Trophoblast cell (in vitro differentiated cells and primary cell): Measurements from ENCODE around the gene LRRFIP1.

Source experiments
- DNase-seq, 2 donors: peaks; one replicate each; pipeline ENCODE4 v3.0.0-alpha.2; 2016
- H2AFZ ChIP-seq: 2 replicates; pipeline ENCODE4 v1.6.1; 2013; ENCODE audit warnings: low read length, moderate library complexity, mild to moderate bottlenecking; ENCODE audit not compliant: insufficient read depth, poor library complexity
- H2AK5ac ChIP-seq: 2 replicates; pipeline ENCODE4 v1.6.1; 2013; ENCODE audit warnings: mild to moderate bottlenecking, low read length
- H2BK120ac ChIP-seq: 2 replicates; pipeline ENCODE4 v1.6.1; 2013; ENCODE audit warnings: low read length, mild to moderate bottlenecking, moderate library complexity; ENCODE audit not compliant: insufficient read depth, poor library complexity
- H2BK12ac ChIP-seq: 2 replicates; pipeline ENCODE4 v1.6.1; 2013; ENCODE audit warnings: mild to moderate bottlenecking, low read length, moderate library complexity
- H2BK5ac ChIP-seq: 2 replicates; pipeline ENCODE4 v1.6.1; 2013; ENCODE audit warnings: low read length, low read depth, moderate library complexity, mild to moderate bottlenecking; ENCODE audit not compliant: poor library complexity
- H3K14ac ChIP-seq: 2 replicates; pipeline ENCODE4 v1.6.1; 2013; ENCODE audit warnings: mild to moderate bottlenecking, low read length
- H3K18ac ChIP-seq: 2 replicates; pipeline ENCODE4 v1.6.1; 2013; ENCODE audit warnings: mild to moderate bottlenecking, low read length
- H3K23ac ChIP-seq: 2 replicates; pipeline ENCODE4 v1.6.1; 2013; ENCODE audit warnings: low read length
- H3K27ac ChIP-seq: 2 replicates; pipeline ENCODE4 v1.5.1; 2013; ENCODE audit warnings: low read depth, mild to moderate bottlenecking, inconsistent platforms, low read length, moderate library complexity
- H3K27me3 ChIP-seq: 2 replicates; pipeline ENCODE4 v1.6.1; 2013; ENCODE audit warnings: inconsistent platforms, mild to moderate bottlenecking, low read length, moderate library complexity; ENCODE audit not compliant: insufficient read depth
- H3K36me3 ChIP-seq, 2 experiments: 1 replicate in 1 of 2; 2 replicates in 1 of 2; pipeline ENCODE4 v1.6.1; 2013; ENCODE audit warnings: low read length in 2 of 2, mild to moderate bottlenecking in 2 of 2, moderate library complexity in 1 of 2; ENCODE audit not compliant: insufficient read depth in 2 of 2, control insufficient read depth in 1 of 2
- H3K4ac ChIP-seq: 2 replicates; pipeline ENCODE4 v1.6.1; 2013; ENCODE audit warnings: low read depth, mild to moderate bottlenecking, low read length, moderate library complexity
- H3K4me1 ChIP-seq, 2 experiments: 1 replicate in 1 of 2; 2 replicates in 1 of 2; pipeline ENCODE4 v1.6.1; 2013; ENCODE audit warnings: low read length in 2 of 2, mild to moderate bottlenecking in 2 of 2, moderate library complexity in 1 of 2; ENCODE audit not compliant: insufficient read depth in 2 of 2, control insufficient read depth in 1 of 2
- H3K4me2 ChIP-seq: 2 replicates; pipeline ENCODE4 v1.6.1; 2013; ENCODE audit warnings: inconsistent platforms, mild to moderate bottlenecking, low read length, moderate library complexity
- H3K4me3 ChIP-seq: 2 replicates; pipeline ENCODE4 v1.5.1; 2013; ENCODE audit warnings: mild to moderate bottlenecking, low read depth, low read length, inconsistent platforms
- H3K79me1 ChIP-seq: one replicate; pipeline ENCODE4 v1.6.1; 2013; ENCODE audit warnings: low read length
- H3K79me2 ChIP-seq: 2 replicates; pipeline ENCODE4 v1.6.1; 2013; ENCODE audit warnings: low read length, mild to moderate bottlenecking; ENCODE audit not compliant: control insufficient read depth, insufficient read depth, poor library complexity
- H3K9ac ChIP-seq: 2 replicates; pipeline ENCODE4 v1.6.1; 2013; ENCODE audit warnings: mild to moderate bottlenecking, low read length
- H3K9me3 ChIP-seq: 2 replicates; pipeline ENCODE4 v1.6.1; 2013; ENCODE audit warnings: low read depth, mild to moderate bottlenecking, control low read depth, inconsistent platforms, low read length; ENCODE audit not compliant: insufficient read depth
- H4K12ac ChIP-seq: 2 replicates; pipeline ENCODE4 v1.6.1; 2013; ENCODE audit warnings: low read depth, mild to moderate bottlenecking, low read length, moderate library complexity
- H4K8ac ChIP-seq: 2 replicates; pipeline ENCODE4 v1.6.1; 2013; ENCODE audit warnings: low read depth, mild to moderate bottlenecking, low read length, moderate library complexity
- H4K91ac ChIP-seq: one replicate; pipeline ENCODE4 v1.6.1; 2013; ENCODE audit warnings: low read depth, mild to moderate bottlenecking, low read length, moderate library complexity
- WGBS: extraction: QIAGEN DNeasy Blood & Tissue Kit; methylation state at CpG from one replicate; pipeline ENCODE4 v1.1.7; 2013; ENCODE audit warnings: missing lambda C conversion rate; ENCODE audit not compliant: insufficient read length, insufficient coverage; ENCODE audit errors: extremely low coverage; 5-methylcytosine and 5-hydroxymethylcytosine counted together

Gene LRRFIP1

DNA sequence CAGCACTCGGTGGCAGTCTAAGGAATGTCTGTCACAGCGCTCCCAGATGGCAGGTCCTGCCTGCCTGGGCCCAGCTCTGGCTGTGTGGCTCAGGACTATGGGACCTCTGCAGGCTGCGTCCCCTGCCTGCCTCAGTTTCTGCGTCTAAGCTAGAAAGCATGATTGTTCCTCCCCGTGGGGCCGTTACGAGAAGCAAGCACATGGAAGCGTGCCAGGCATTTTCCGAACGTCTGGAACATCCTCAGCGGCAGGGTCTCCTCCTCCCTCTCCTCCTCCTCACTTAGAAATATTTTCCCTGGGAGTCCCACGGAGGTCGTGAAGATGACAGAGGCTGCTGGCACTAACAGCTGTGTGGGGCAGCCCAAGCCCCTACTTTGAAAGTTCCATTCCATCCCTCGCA, 43.3 kb downstream of the LRRFIP1 start:
- WGBS, result no CpG with 5 or more reads among the region's 14 CpGs
- no peaks in the 10 kb centered on the region for H3K79me2 ChIP-seq

DNA sequence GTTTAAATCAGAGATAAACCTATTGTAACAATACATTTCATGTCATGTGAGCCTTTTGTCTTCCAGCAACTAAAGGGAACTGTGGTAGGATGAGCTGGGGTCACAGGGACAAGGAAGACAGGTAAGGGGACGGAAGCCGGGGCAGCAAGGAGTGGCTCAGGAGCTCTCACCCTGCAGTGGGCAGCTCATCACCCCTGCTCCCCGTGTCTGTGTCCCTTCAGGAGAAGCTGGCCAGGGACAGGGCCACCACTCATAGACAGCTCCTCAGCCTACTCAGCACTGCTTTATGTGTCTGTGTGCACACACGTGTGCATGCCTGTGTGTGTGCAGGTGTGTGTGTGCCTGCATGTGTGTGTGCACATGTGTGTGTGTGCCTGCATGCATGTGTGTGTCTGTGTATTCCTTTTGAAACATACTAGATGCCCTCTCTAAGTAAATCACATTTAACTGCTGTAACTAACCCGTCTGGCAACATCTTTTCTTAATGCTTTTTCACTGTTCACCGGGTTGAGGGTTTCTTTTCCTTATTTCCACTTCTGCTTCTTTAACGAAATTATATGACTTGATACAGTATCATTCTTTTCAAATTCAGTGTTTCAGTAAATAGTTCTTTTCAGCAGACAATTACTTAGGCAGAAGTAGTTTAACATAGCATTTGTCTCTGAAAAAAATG, 44.2 kb downstream of the LRRFIP1 start:
- Histone ChIP-seq H3K4me1 (peaks cover 4 to 6% of the 10 kb centered on the region in 2 experiments), H3K4ac (no peak overlapping the region), H3K18ac (no peak overlapping the region), H3K4me3 (no peak overlapping the region), H3K27me3 (no peaks in the 10 kb centered on the region), H4K8ac (no peak overlapping the region), H2BK12ac (no peak overlapping the region), H3K14ac (no peak overlapping the region), H3K36me3 (peaks cover 2 to 3% of the 10 kb centered on the region in 2 experiments), H3K9ac (no peak overlapping the region), H3K79me2 (no peaks in the 10 kb centered on the region), H3K79me1 (no peaks in the 10 kb centered on the region), H4K12ac (no peak overlapping the region), H3K23ac (no peak overlapping the region), H2AFZ (no peak overlapping the region), H3K9me3 (no peaks in the 10 kb centered on the region), H3K4me2 (no peak overlapping the region), H2BK5ac (no peak overlapping the region), H2BK120ac (no peak overlapping the region), H3K27ac (no peak overlapping the region), H4K91ac (no peak overlapping the region), H2AK5ac (no peak overlapping the region)
- no peak for DNase-seq
- WGBS, result no CpG with 5 or more reads among the region's 7 CpGs

More for the DNA sequence above, 43.3 kb downstream of the LRRFIP1 start:
- H4K12ac ChIP-seq, result no peak overlapping the region
- no peak overlapping the region for H2BK120ac ChIP-seq
- H4K91ac ChIP-seq, result no peak overlapping the region
- no peak overlapping the region for H2BK12ac ChIP-seq
- H3K4me1 ChIP-seq, result peaks cover 4 to 6% of the 10 kb centered on the region in 2 experiments
- H3K36me3 ChIP-seq, result peaks cover 2 to 3% of the 10 kb centered on the region in 2 experiments
- H3K18ac ChIP-seq, result no peak overlapping the region
- H3K79me1 ChIP-seq, result no peaks in the 10 kb centered on the region
- H3K23ac ChIP-seq, result no peak overlapping the region
- no peak overlapping the region for H3K27ac ChIP-seq
- H3K27me3 ChIP-seq, result no peaks in the 10 kb centered on the region
- H3K9me3 ChIP-seq, result no peaks in the 10 kb centered on the region
- H3K4ac ChIP-seq, result no peak overlapping the region
- H2AK5ac ChIP-seq, result no peak overlapping the region
- no peak overlapping the region for H3K4me2 ChIP-seq
- no peak overlapping the region for H3K9ac ChIP-seq
- no peak overlapping the region for H3K4me3 ChIP-seq
- no peak for DNase-seq
- no peak overlapping the region for H2BK5ac ChIP-seq
- no peak overlapping the region for H4K8ac ChIP-seq
- no peak overlapping the region for H2AFZ ChIP-seq
- no peak overlapping the region for H3K14ac ChIP-seq

DNA sequence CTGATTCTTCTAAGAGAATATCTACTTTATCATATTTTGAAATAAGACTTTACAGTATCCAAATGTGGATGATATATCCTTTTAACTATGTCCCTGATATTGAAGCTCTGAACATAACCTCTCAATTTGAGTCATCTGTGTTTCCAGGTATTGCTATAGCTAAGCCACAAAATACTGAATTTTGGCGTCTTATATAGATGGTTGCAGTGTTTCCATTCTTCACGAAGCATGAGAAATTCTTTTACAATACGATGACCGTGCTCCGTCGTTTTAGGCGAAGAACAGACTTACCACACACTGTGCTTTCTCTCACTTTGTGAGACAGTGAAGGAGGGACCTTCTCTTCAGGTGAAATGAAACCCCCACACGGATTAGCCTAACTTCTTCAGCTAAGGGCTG, 45.3 kb downstream of the LRRFIP1 start:
- no peak overlapping the region for H3K27ac ChIP-seq
- H3K4me2 ChIP-seq, result no peak overlapping the region
- no peak overlapping the region for H3K23ac ChIP-seq
- no peak overlapping the region for H3K4me3 ChIP-seq
- H3K14ac ChIP-seq, result no peak overlapping the region
- H3K9me3 ChIP-seq, result no peaks in the 10 kb centered on the region
- peaks cover 4 to 6% of the 10 kb centered on the region in 2 experiments for H3K4me1 ChIP-seq
- H4K8ac ChIP-seq, result no peak overlapping the region
- no peak overlapping the region for H2BK120ac ChIP-seq
- H3K36me3 ChIP-seq, result peaks cover 2 to 3% of the 10 kb centered on the region in 2 experiments
- H3K9ac ChIP-seq, result no peak overlapping the region
- H2BK12ac ChIP-seq, result no peak overlapping the region
- no peaks in the 10 kb centered on the region for H3K27me3 ChIP-seq
- no peaks in the 10 kb centered on the region for H3K79me1 ChIP-seq
- no peak overlapping the region for H2AFZ ChIP-seq
- H3K79me2 ChIP-seq, result no peaks in the 10 kb centered on the region
- H3K18ac ChIP-seq, result no peak overlapping the region
- no peak for DNase-seq
- H4K91ac ChIP-seq, result no peak overlapping the region
- no peak overlapping the region for H2BK5ac ChIP-seq
- H4K12ac ChIP-seq, result no peak overlapping the region
- no peak overlapping the region for H3K4ac ChIP-seq
- no peak overlapping the region for H2AK5ac ChIP-seq
- no CpG with 5 or more reads among the region's 8 CpGs for WGBS

DNA sequence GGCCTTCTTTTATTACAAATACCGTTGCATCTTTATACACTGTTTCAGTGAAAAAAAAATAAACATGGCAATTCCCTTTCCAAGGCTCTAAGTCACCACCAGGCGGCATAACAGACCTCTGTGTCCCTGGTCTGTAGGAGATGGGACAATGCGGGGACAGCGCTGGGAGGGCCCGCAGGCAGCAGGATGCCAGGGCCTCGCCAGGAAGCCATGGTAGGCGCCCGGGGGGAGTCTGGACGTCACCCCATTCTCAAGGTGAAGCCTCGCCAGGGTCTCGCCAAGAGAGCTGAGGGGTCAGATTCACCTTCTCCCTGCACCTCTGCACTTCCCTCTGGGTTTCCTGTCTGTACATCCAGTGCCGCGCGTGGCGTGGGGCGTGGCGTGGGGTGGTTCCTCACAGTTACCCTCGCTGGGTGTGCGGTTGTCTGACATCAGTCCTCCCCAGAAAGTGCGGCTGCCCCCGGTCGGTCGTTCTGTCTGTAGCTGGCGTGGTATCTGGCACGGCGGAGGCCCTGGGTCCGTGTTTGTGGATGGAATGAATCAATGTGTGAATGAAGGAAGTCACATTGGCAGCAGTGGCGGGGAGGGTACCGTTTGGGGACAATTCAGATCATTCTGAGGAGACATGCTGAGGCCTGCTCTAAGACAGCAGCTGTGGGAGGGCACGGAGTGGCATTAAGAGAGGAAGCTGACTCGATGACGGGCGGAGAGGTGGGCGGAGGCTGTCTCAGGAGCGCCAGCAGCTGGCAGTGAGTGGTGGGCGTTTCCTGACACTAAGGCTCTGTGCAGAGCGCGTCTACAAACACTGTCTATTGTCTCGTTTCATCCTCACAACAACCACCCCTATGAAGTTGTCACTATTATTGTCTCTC, 46.0 kb downstream of the LRRFIP1 start:
- Histone ChIP-seq H3K79me2 (no peaks in the 10 kb centered on the region), H3K4ac (no peak overlapping the region), H2AK5ac (no peak overlapping the region), H3K27me3 (no peaks in the 10 kb centered on the region), H3K9ac (no peak overlapping the region), H2BK120ac (no peak overlapping the region), H3K4me2 (peak overlapping the region; percentile 16), H4K8ac (no peak overlapping the region), H3K27ac (no peak overlapping the region), H4K91ac (no peak overlapping the region), H3K36me3 (peaks cover 2 to 3% of the 10 kb centered on the region in 2 experiments), H3K4me3 (no peak overlapping the region), H3K4me1 (peaks cover 4 to 6% of the 10 kb centered on the region in 2 experiments), H2BK5ac (no peak overlapping the region), H4K12ac (no peak overlapping the region), H2BK12ac (no peak overlapping the region), H3K9me3 (no peaks in the 10 kb centered on the region), H2AFZ (no peak overlapping the region), H3K23ac (no peak overlapping the region), H3K14ac (no peak overlapping the region), H3K79me1 (no peaks in the 10 kb centered on the region), H3K18ac (no peak overlapping the region)
- WGBS, result no CpG with 5 or more reads among the region's 39 CpGs
- peak; percentile 65 to 86 for DNase-seq
